Stimulated activated CD4-positive, alpha-beta T cell treated with anti-CD3 and anti-CD28 coated beads, Interleukin-12 subunit alpha, Interleukin-12 subunit beta, amount 100 ng/mL, for 48 hours (primary cell): ENCODE results near the gene SH2D3C.

Experiments used
- DNase-seq, 3 donors: peaks; one replicate each; pipeline ENCODE4 v3.0.0-alpha.2; 2020; ENCODE audit warnings: low read depth in 2 of 3, low spot score in 1 of 3

The SH2D3C gene

GRCh38 chr9:127742435-127743088, 35.9 kb downstream of the SH2D3C start:
- DNase-seq, result no peak

GRCh38 chr9:127741831-127742434, 36.5 kb downstream of the SH2D3C start:
- DNase-seq, result no peak

- no peak for DNase-seq
These were observed 38.7 kb downstream of the SH2D3C start for GRCh38 chr9:127739614-127740330.

- no peak for DNase-seq
These were observed 39.8 kb downstream of the SH2D3C start for GRCh38 chr9:127738666-127739065.

- no peak for DNase-seq
These were observed 42.8 kb downstream of the SH2D3C start for GRCh38 chr9:127735530-127736185.

GRCh38 chr9:127734747-127735529, 43.5 kb downstream of the SH2D3C start, which contains the start of gene TOR2A:
TSS of gene TOR2A (minus strand) at chr9:127735294. CDS start at chr9:127735270, 24 bp downstream.
- peak; percentile 97 to 98 (median 98) for DNase-seq

- DNase-seq, result no peak
These were observed 44.2 kb downstream of the SH2D3C start for GRCh38 chr9:127734247-127734746.

- DNase-seq, result no peak
These were observed 44.9 kb downstream of the SH2D3C start for GRCh38 chr9:127733614-127734013.

GRCh38 chr9:127732444-127732843, 46.0 kb downstream of the SH2D3C start:
- no peak for DNase-seq

- no peak for DNase-seq
These were observed 46.5 kb downstream of the SH2D3C start for GRCh38 chr9:127731938-127732337.

GRCh38 chr9:127730799-127731410, 47.6 kb downstream of the SH2D3C start:
- DNase-seq, result no peak

GRCh38 chr9:127730262-127730661, 48.2 kb downstream of the SH2D3C start:
- DNase-seq, result no peak

- no peak for DNase-seq
These were observed 48.8 kb downstream of the SH2D3C start for GRCh38 chr9:127729522-127730256.

- no peak for DNase-seq
These were observed 49.7 kb downstream of the SH2D3C start for GRCh38 chr9:127728808-127729207.

- DNase-seq, result no peak
These were observed 51.6 kb downstream of the SH2D3C start for GRCh38 chr9:127726871-127727270.

GRCh38 chr9:127724012-127724411, 54.5 kb downstream of the SH2D3C start:
- DNase-seq, result no peak

- DNase-seq, result no peak
These were observed 55.0 kb downstream of the SH2D3C start for GRCh38 chr9:127723444-127723843.

GRCh38 chr9:127723013-127723412, 55.5 kb downstream of the SH2D3C start:
- DNase-seq, result no peak

- DNase-seq, result no peak
These were observed 56.3 kb downstream of the SH2D3C start for GRCh38 chr9:127722055-127722745.
